H1 (cell line): ENCODE results near the gene VENTX. TPM values are rescaled to one million over a fixed set of nuclear protein-coding genes. Genes with fewer than 3 reads are reported as not detected.

Experiments
- CTCF ChIA-PET: fragments of 300-600 bp; sonication (Branson Sonifier 250); formaldehyde crosslinking; loops from one replicate; lab custom pipeline; 2021; ENCODE audit not compliant: partially characterized antibody; lab: Charles Lee
- POLR2A ChIA-PET: fragments of 300-600 bp; sonication (Branson Sonifier 250); formaldehyde crosslinking; loops from one replicate; lab custom pipeline; 2021; ENCODE audit warnings: inconsistent platforms; ENCODE audit not compliant: partially characterized antibody; lab: Charles Lee
- DNase-seq, 2 experiments: peaks; one replicate each; pipeline versions ENCODE4 v3.0.0 to v3.0.0-alpha.2; 2010 to 2022; ENCODE audit warnings: low spot score in 2 of 2, low read depth in 1 of 2, mixed read lengths in 1 of 2
- FAIRE-seq: peaks from 2 replicates; lab custom pipeline; 2011; peaks lifted over from hg19 to GRCh38; lab: Jason Lieb, UNC
- H2AFZ ChIP-seq: 2 replicates; pipeline ENCODE4 v1.8.1; 2012; ENCODE audit warnings: low read length, inconsistent platforms
- H2AK5ac ChIP-seq: 2 replicates; pipeline ENCODE4 v1.6.1; 2013; ENCODE audit warnings: low read depth, low read length
- H2BK120ac ChIP-seq: replicated peaks from 2 replicates; pipeline ENCODE3; 2013; ENCODE audit warnings: low read depth, low read length, inconsistent platforms
- H2BK12ac ChIP-seq: 2 replicates; pipeline ENCODE4 v1.6.1; 2013; ENCODE audit warnings: low read depth, low read length
- H2BK15ac ChIP-seq: 2 replicates; pipeline ENCODE4 v1.6.1; 2013; ENCODE audit warnings: low read length
- H2BK20ac ChIP-seq: 2 replicates; pipeline ENCODE4 v1.6.1; 2013; ENCODE audit warnings: low read length
- H2BK5ac ChIP-seq: 2 replicates; pipeline ENCODE4 v1.6.1; 2013; ENCODE audit warnings: low read depth, low read length
- H3K14ac ChIP-seq: 2 replicates; pipeline ENCODE4 v1.6.1; 2013; ENCODE audit warnings: inconsistent platforms; ENCODE audit not compliant: insufficient read length
- H3K18ac ChIP-seq: 2 replicates; pipeline ENCODE4 v1.6.1; 2013; ENCODE audit warnings: low read length; ENCODE audit errors: extremely low read depth
- H3K23ac ChIP-seq: 2 replicates; pipeline ENCODE4 v1.6.1; 2013; ENCODE audit warnings: inconsistent platforms; ENCODE audit not compliant: insufficient read length
- H3K23me2 ChIP-seq: 2 replicates; pipeline ENCODE4 v1.6.1; 2013; ENCODE audit warnings: low read depth, low read length
- H3K27ac ChIP-seq: 2 replicates; pipeline ENCODE4 v1.6.1; 2011; ENCODE audit warnings: low read depth, low read length, inconsistent platforms
- H3K27me3 ChIP-seq, 4 experiments: replicated peaks in 1 of 4; 1 replicate in 1 of 4; 2 replicates in 3 of 4; pipeline versions ENCODE4 v1.6.1 to v1.8.1; 2011 to 2013; ENCODE audit warnings: low read length in 3 of 4, mild to moderate bottlenecking in 3 of 4, inconsistent platforms in 2 of 4, mixed read lengths in 2 of 4, moderate library complexity in 1 of 4; ENCODE audit not compliant: control insufficient read depth in 3 of 4, insufficient read depth in 3 of 4; ENCODE audit errors: extremely low read depth in 1 of 4
- H3K36me3 ChIP-seq, 4 experiments: 2 replicates each; pipeline versions ENCODE4 v1.6.1 to v1.8.1; 2011 to 2013; ENCODE audit warnings: mild to moderate bottlenecking in 4 of 4, low read length in 3 of 4, moderate library complexity in 2 of 4, control low read depth in 1 of 4, inconsistent platforms in 1 of 4; ENCODE audit not compliant: insufficient read depth in 4 of 4, control insufficient read depth in 2 of 4
- H3K4ac ChIP-seq: replicated peaks from 2 replicates; pipeline ENCODE3; 2013; ENCODE audit warnings: low read length, low read depth, mixed read lengths, inconsistent platforms; ENCODE audit not compliant: insufficient read length
- H3K4me1 ChIP-seq, 4 experiments: replicated peaks in 1 of 4; 1 replicate in 1 of 4; 2 replicates in 3 of 4; pipeline versions ENCODE4 v1.6.1 to v1.8.1; 2011 to 2013; ENCODE audit warnings: low read length in 3 of 4, inconsistent platforms in 2 of 4, mixed read lengths in 1 of 4; ENCODE audit not compliant: insufficient read depth in 4 of 4, control insufficient read depth in 3 of 4
- H3K4me2 ChIP-seq, 2 experiments: 2 replicates each; pipeline versions ENCODE4 v1.6.1 to v1.8.1; 2011 to 2013; ENCODE audit warnings: low read depth in 2 of 2, low read length in 2 of 2, control low read depth in 1 of 2, inconsistent platforms in 1 of 2, mild to moderate bottlenecking in 1 of 2; ENCODE audit not compliant: insufficient read depth in 1 of 2
- H3K4me3 ChIP-seq, 4 experiments: fragments of 200-600, 300-600 bp in 1 of 4; sonication (generic), shearing (Covaris generic), sonication (Bioruptor Twin) in 1 of 4; 2 replicates each; pipeline versions ENCODE4 v1.5.1 to v1.8.1; 2011 to 2016; ENCODE audit warnings: low read length in 4 of 4, low read depth in 3 of 4, control low read depth in 2 of 4, inconsistent platforms in 2 of 4, mild to moderate bottlenecking in 2 of 4, mixed read lengths in 1 of 4, moderate library complexity in 1 of 4; ENCODE audit not compliant: insufficient read depth in 2 of 4; ENCODE audit errors: extremely low read depth in 1 of 4
- H3K56ac ChIP-seq: replicated peaks from 2 replicates; pipeline ENCODE3; 2013; ENCODE audit warnings: low read depth, mild to moderate bottlenecking, mixed read lengths, low read length, inconsistent platforms; ENCODE audit not compliant: insufficient read length
- H3K79me1 ChIP-seq: 2 replicates; pipeline ENCODE4 v1.6.1; 2013; ENCODE audit warnings: low read depth, low read length, control low read depth
- H3K79me2 ChIP-seq, 2 experiments: 2 replicates each; pipeline versions ENCODE4 v1.6.1 to v1.8.1; 2012 to 2013; ENCODE audit warnings: low read length in 2 of 2, mild to moderate bottlenecking in 2 of 2, inconsistent platforms in 1 of 2; ENCODE audit not compliant: insufficient read depth in 2 of 2, control insufficient read depth in 1 of 2
- H3K9ac ChIP-seq, 4 experiments: replicated peaks in 1 of 4; 1 replicate in 1 of 4; 2 replicates in 3 of 4; pipeline versions ENCODE4 v1.6.1 to v1.8.1; 2011 to 2013; ENCODE audit warnings: low read depth in 3 of 4, low read length in 3 of 4, control low read depth in 2 of 4, mild to moderate bottlenecking in 2 of 4, moderate library complexity in 2 of 4, inconsistent platforms in 1 of 4; ENCODE audit errors: extremely low read depth in 1 of 4
- H3K9me3 ChIP-seq, 2 experiments: 2 replicates each; pipeline versions ENCODE4 v1.6.1 to v1.8.1; 2012 to 2013; ENCODE audit warnings: mild to moderate bottlenecking in 2 of 2, moderate library complexity in 2 of 2, control low read depth in 1 of 2, inconsistent platforms in 1 of 2, low read depth in 1 of 2, low read length in 1 of 2, mixed read lengths in 1 of 2; ENCODE audit not compliant: insufficient read depth in 2 of 2
- H4K20me1 ChIP-seq, 2 experiments: replicated peaks in 1 of 2; 2 replicates each; pipeline versions ENCODE3 to v1.8.1; 2011 to 2013; ENCODE audit warnings: inconsistent platforms in 2 of 2, low read length in 2 of 2, mild to moderate bottlenecking in 1 of 2; ENCODE audit not compliant: insufficient read depth in 2 of 2, control insufficient read depth in 1 of 2
- H4K5ac ChIP-seq: 2 replicates; pipeline ENCODE4 v1.6.1; 2013; ENCODE audit warnings: low read length, low read depth, mixed read lengths, inconsistent platforms; ENCODE audit not compliant: insufficient read length
- H4K8ac ChIP-seq: 2 replicates; pipeline ENCODE4 v1.8.0; 2013; ENCODE audit warnings: mild to moderate bottlenecking, moderate library complexity, low read length, inconsistent platforms; ENCODE audit not compliant: insufficient read depth; ENCODE audit errors: extremely low read depth
- H4K91ac ChIP-seq: replicated peaks from 2 replicates; pipeline ENCODE3; 2013; ENCODE audit warnings: low read length, mixed read lengths, inconsistent platforms; ENCODE audit not compliant: insufficient read length
- ASH2L ChIP-seq: fragments of 200-600, 300-600 bp; sonication (generic); IDR thresholded peaks from one replicate; pipeline ENCODE4 v1.7.1; 2017; ENCODE audit warnings: low read length
- ATF2 ChIP-seq: IDR thresholded peaks from 2 replicates; pipeline ENCODE4 v1.6.1; 2012; ENCODE audit warnings: low read length, inconsistent platforms
- CREB1 ChIP-seq: IDR thresholded peaks from 2 replicates; pipeline ENCODE4 v1.6.1; 2012; ENCODE audit warnings: inconsistent platforms
- E2F6 ChIP-seq: IDR thresholded peaks from 2 replicates; pipeline ENCODE4 v1.6.1; 2012; ENCODE audit warnings: inconsistent platforms
- GABPA ChIP-seq: IDR thresholded peaks from 2 replicates; pipeline ENCODE4 v1.6.1; 2011; ENCODE audit warnings: mild to moderate bottlenecking, low read length, moderate library complexity, borderline replicate concordance; ENCODE audit not compliant: insufficient read depth
- KDM1A ChIP-seq: fragments of 200-600, 300-600 bp; sonication (generic); IDR thresholded peaks from 2 replicates; pipeline ENCODE4 v1.7.1; 2016; ENCODE audit warnings: mild to moderate bottlenecking, low read length, borderline replicate concordance
- MAX ChIP-seq: IDR thresholded peaks from 2 replicates; pipeline ENCODE4 v1.6.1; 2012; ENCODE audit warnings: inconsistent platforms
- TCF12 ChIP-seq: IDR thresholded peaks from 2 replicates; pipeline ENCODE4 v1.6.1; 2011; ENCODE audit warnings: low read depth, mild to moderate bottlenecking, low read length
- TEAD4 ChIP-seq: IDR thresholded peaks from 2 replicates; pipeline ENCODE4 v1.6.1; 2012; ENCODE audit warnings: low read depth, low read length, inconsistent platforms, mixed read lengths
- USF2 ChIP-seq: IDR thresholded peaks from 2 replicates; pipeline ENCODE4 v1.6.1; 2011; ENCODE audit warnings: low read length, improper control_type of control experiment
- WGBS, 2 experiments: shearing (Covaris generic) in 1 of 2; methylation state at CpG; one replicate each; pipeline versions ENCODE4 v1.1.6 to v1.1.7; 2013 to 2015; ENCODE audit warnings: low lambda C conversion rate in 2 of 2, mixed read lengths in 2 of 2, inconsistent platforms in 1 of 2, low coverage in 1 of 2, missing lambda C conversion rate in 1 of 2; ENCODE audit not compliant: insufficient replicate concordance in 2 of 2, insufficient coverage in 1 of 2, insufficient read length in 1 of 2; ENCODE audit errors: extremely low coverage in 1 of 2, missing lambda C conversion rate in 1 of 2; 5-methylcytosine and 5-hydroxymethylcytosine counted together
- polyA plus RNA-seq, 7 experiments: library from polyadenylated mRNA; depleted of rRNA in 3 of 7; stranded (reverse) in 5 of 7; unstranded in 2 of 7; fragments of >200 nt in 5 of 7; fragments of 200-250 nt in 2 of 7; gene quantifications; 1 replicate in 5 of 7; 2 replicates in 1 of 7; 4 replicates in 1 of 7; pipeline versions ENCODE4 v1.2.1 to v1.2.3, GENCODE V29; 2011 to 2013; ENCODE audit warnings: missing spikeins in 2 of 7, mixed read lengths in 2 of 7
- total RNA-seq: library from RNA; stranded (reverse); fragmentation: NEBNext Ultra II Directional; extraction: Animal tissue kit (Norgen Biotek cat#: 25700); gene quantifications from 2 replicates; pipeline ENCODE4 v1.2.1, GENCODE V29; 2021

The VENTX gene
- total and polyA plus RNA-seq, 2 of the 8 experiments (the other 6 are each of a cell fraction or from before 2014, with no cell fraction given), result 5.6 TPM

- Histone ChIP-seq H2BK15ac (0 out of 2 replicates have a peak overlapping the region, but pooled peaks have one; percentile 92), H3K4ac (peak overlapping the region; percentile 69), H2BK120ac (no peak overlapping the region), H3K9me3 (no peaks in the 10 kb centered on the region; a peak in 1 of 4 replicates), H3K4me1 (no peaks in the 10 kb centered on the region), H3K56ac (no peak overlapping the region), H4K8ac (0 out of 2 replicates have a peak overlapping the region, but pooled peaks have one; percentile 25), H3K27me3 (no peaks in the 10 kb centered on the region; a peak in 1 of 7 replicates), H3K27ac (peak overlapping the region; percentile 10; the same call in 1 of the 2 replicates), H3K23ac (peak overlapping the region; percentile 21), H4K5ac (no peak overlapping the region), H4K20me1 (peaks cover 2 to 12% of the 10 kb centered on the region in 2 experiments), H3K4me2 (no peak overlapping the region), H3K14ac (peak overlapping the region; percentile 57), H3K23me2 (peaks cover 8% of the 10 kb centered on the region), H2AK5ac (peak overlapping the region; percentile 95), H3K4me3 (no peak overlapping the region), H3K9ac (no peak overlapping the region), H3K79me1 (no peaks in the 10 kb centered on the region), H3K18ac (no peak overlapping the region), H4K91ac (peak overlapping the region; percentile 74), H3K36me3 (peaks cover 0 to 3% (median 0%) of the 10 kb centered on the region in 4 experiments; a peak in 2 of 8 replicates), H3K79me2 (no peaks in the 10 kb centered on the region), H2BK12ac (peak overlapping the region; percentile 43; the same call in 1 of the 2 replicates), H2BK20ac (peak overlapping the region; percentile 75; the same call in 1 of the 2 replicates), H2AFZ (no peak overlapping the region), H2BK5ac (peak overlapping the region; percentile 63)
- DNase-seq, result no peak
- ChIA-PET POLR2A (no interaction called here), CTCF (no interaction called here)
- FAIRE-seq, result no peak
- 93% methylated on average over 14 of the region's 14 CpGs; no CpG with 5 or more reads in 1 of the 2 experiments for WGBS, 2 experiments
- no peak for TF ChIP-seq USF2
- TF ChIP-seq GABPA, result no peak
- no peak for TF ChIP-seq TCF12
- no peak for TF ChIP-seq TEAD4
- TF ChIP-seq CREB1, result no peak
- no peak for TF ChIP-seq E2F6
- TF ChIP-seq MAX, result no peak
- TF ChIP-seq KDM1A, result no peak
- TF ChIP-seq ASH2L, result no peak
- no peak for TF ChIP-seq ATF2
These were observed 28.5 kb upstream of the VENTX start for GRCh38 chr10:133209117-133209516.
